GM12878 (cell line): ENCODE data around the gene NPHS1. TPM values are rescaled to one million over a fixed set of nuclear protein-coding genes. Genes with fewer than 3 reads are reported as not detected.

Source experiments
- BACH1 ChIP-seq: fragments of 450-650 bp; IDR thresholded peaks from 2 replicates; pipeline ENCODE4 v1.6.1; 2017; ENCODE audit warnings: mild to moderate bottlenecking, borderline replicate concordance
- CREM ChIP-seq: IDR thresholded peaks from 2 replicates; pipeline ENCODE4 v1.6.1; 2014; ENCODE audit warnings: antibody characterized with exemption, low read depth
- E4F1 ChIP-seq: fragments of 450-650 bp; IDR thresholded peaks from 2 replicates; pipeline ENCODE4 v1.6.1; 2018; ENCODE audit warnings: borderline replicate concordance, mild to moderate bottlenecking; ENCODE audit not compliant: partially characterized antibody
- EED ChIP-seq: sonication (generic); IDR thresholded peaks from 2 replicates; pipeline ENCODE4 v1.6.1; 2016; ENCODE audit warnings: antibody characterized with exemption, low read depth
- EZH2 ChIP-seq: IDR thresholded peaks from 2 replicates; pipeline ENCODE4 v1.6.1; 2012; ENCODE audit warnings: low read depth, mild to moderate bottlenecking, control low read depth, inconsistent platforms, low read length, borderline replicate concordance; ENCODE audit not compliant: control insufficient read depth
- GABPA ChIP-seq: IDR thresholded peaks from 2 replicates; pipeline ENCODE4 v1.6.1; 2014; ENCODE audit warnings: antibody characterized with exemption, low read depth, mild to moderate bottlenecking, inconsistent platforms
- GATAD2B ChIP-seq: fragments of 450-650 bp; conservative IDR thresholded peaks from 2 replicates; pipeline ENCODE4 v1.6.1; 2017; ENCODE audit warnings: low read depth, mild to moderate bottlenecking, moderate library complexity
- IKZF2 ChIP-seq, 2 experiments: fragments of 450-650 bp; IDR thresholded peaks; 2 replicates each; pipeline ENCODE4 v1.6.1; 2017; ENCODE audit warnings: mild to moderate bottlenecking in 2 of 2, moderate library complexity in 2 of 2
- NR2C1 ChIP-seq: fragments of 450-650 bp; IDR thresholded peaks from 2 replicates; pipeline ENCODE4 v1.6.1; 2017; ENCODE audit warnings: antibody characterized with exemption, mild to moderate bottlenecking, moderate library complexity
- RELB ChIP-seq: fragments of 450-650 bp; IDR thresholded peaks from 2 replicates; pipeline ENCODE4 v1.6.1; 2017; ENCODE audit warnings: low read depth, mild to moderate bottlenecking, moderate library complexity
- SKIL ChIP-seq: fragments of 450-650 bp; IDR thresholded peaks from 2 replicates; pipeline ENCODE4 v1.6.1; 2017; ENCODE audit warnings: mild to moderate bottlenecking, low read depth, inconsistent platforms; ENCODE audit not compliant: poor library complexity, severe bottlenecking
- SMAD5 ChIP-seq: IDR thresholded peaks from 2 replicates; pipeline ENCODE4 v1.6.1; 2016; ENCODE audit warnings: antibody characterized with exemption, low read depth
- SPI1 ChIP-seq: IDR thresholded peaks from 2 replicates; pipeline ENCODE4 v1.6.1; 2011; ENCODE audit warnings: low read depth, mild to moderate bottlenecking, low read length, moderate library complexity, borderline replicate concordance; ENCODE audit not compliant: insufficient read depth
- TCF12 ChIP-seq: IDR thresholded peaks from 2 replicates; pipeline ENCODE4 v1.6.1; 2011; ENCODE audit warnings: low read depth, mild to moderate bottlenecking, low read length
- ZNF687 ChIP-seq: fragments of 450-650 bp; IDR thresholded peaks from 2 replicates; pipeline ENCODE4 v1.6.1; 2017; ENCODE audit warnings: mild to moderate bottlenecking, moderate library complexity
- polyA plus RNA-seq, 11 experiments: library from polyadenylated mRNA; depleted of rRNA in 4 of 11; unstranded in 6 of 11; stranded (reverse) in 5 of 11; fragments of >200 nt; fragmentation: Nextera tagmentation in 4 of 11; fragmentation: Illumina TruSeq in 1 of 11; extraction: Ambion mirVana in 4 of 11; extraction: Trizol in 1 of 11; gene quantifications; 1 replicate in 1 of 11; 2 replicates in 10 of 11; pipeline versions ENCODE4 v1.2.1 to v1.2.3, GENCODE V29; 2011 to 2016; ENCODE audit warnings: inconsistent platforms in 2 of 11, missing spikeins in 2 of 11, low read depth in 1 of 11
- total RNA-seq, 4 experiments: library from RNA; depleted of rRNA in 3 of 4; stranded (reverse); fragments of >200 nt in 3 of 4; fragmentation: Illumina TruSeq in 1 of 4; extraction: Trizol in 1 of 4; gene quantifications; 2 replicates each; pipeline versions ENCODE4 v1.2.1 to v1.2.3, GENCODE V29; 2013 to 2021

NPHS1 gene
- total and polyA plus RNA-seq, 10 of the 15 experiments (the other 5 are each of a cell fraction or from before 2014, with no cell fraction given) = not detected

- no peak for TF ChIP-seq E4F1
- no peak for TF ChIP-seq RELB
- TF ChIP-seq CREM = no peak
- no peak for TF ChIP-seq NR2C1
- no peak for TF ChIP-seq SMAD5
- no peak for TF ChIP-seq ZNF687
- no peak for TF ChIP-seq GABPA
- TF ChIP-seq EZH2 = no peak
- no peak for TF ChIP-seq SPI1
- no peak for TF ChIP-seq GATAD2B
- no peak for TF ChIP-seq IKZF2 (IDR thresholded peaks at IDR 0.05)
- no peak for TF ChIP-seq SKIL
- TF ChIP-seq EED = no peak
- no peak for TF ChIP-seq TCF12
- no peak for TF ChIP-seq BACH1
- TF ChIP-seq, all 136 proteins: peak for 0
Measured at GRCh38 chr19:35852029-35852780, at the start of gene NPHS1 (continued).
